SJCRH30 (cell line): Measurements from ENCODE around the gene TENM4. TPM values are rescaled to one million over a fixed set of nuclear protein-coding genes. Genes with fewer than 3 reads are reported as not detected.

ENCODE experiments used
- DNase-seq, 2 experiments: peaks; one replicate each; pipeline ENCODE4 v3.0.0-alpha.2; 2015 to 2020
- H3K27ac ChIP-seq: fragments of 250-450 bp; sonication (Bioruptor Pico); 2 replicates; pipeline ENCODE4 v1.5.1; 2020; ENCODE audit warnings: mild to moderate bottlenecking, moderate library complexity
- H3K27me3 ChIP-seq: fragments of 250-450 bp; sonication (Bioruptor Pico); 2 replicates; pipeline ENCODE4 v1.5.1; 2020; ENCODE audit warnings: mild to moderate bottlenecking, moderate library complexity
- H3K36me3 ChIP-seq: fragments of 250-450 bp; sonication (Bioruptor Pico); 2 replicates; pipeline ENCODE4 v1.5.1; 2020; ENCODE audit warnings: mild to moderate bottlenecking, moderate library complexity
- H3K4me1 ChIP-seq: fragments of 250-450 bp; sonication (Bioruptor Pico); 2 replicates; pipeline ENCODE4 v1.5.1; 2020; ENCODE audit warnings: mild to moderate bottlenecking, moderate library complexity
- H3K4me3 ChIP-seq: fragments of 250-450 bp; sonication (Bioruptor Pico); 2 replicates; pipeline ENCODE4 v1.5.1; 2020; ENCODE audit warnings: mild to moderate bottlenecking, moderate library complexity
- H3K9me3 ChIP-seq: fragments of 250-450 bp; sonication (Bioruptor Pico); replicated peaks from 2 replicates; pipeline ENCODE4 v1.5.1; 2020; ENCODE audit warnings: mild to moderate bottlenecking, moderate library complexity
- total RNA-seq: library from RNA; depleted of rRNA; stranded (reverse); fragments of >200 nt; shearing (Covaris generic); gene quantifications from 2 replicates; pipeline ENCODE4 v1.2.3, GENCODE V29; 2014

TENM4 gene
- total RNA-seq, 1 experiment from 2014 or later = 0.53 TPM

- no peak for DNase-seq
- H3K4me3 ChIP-seq = no peak overlapping the region
- no peaks in the 10 kb centered on the region for H3K36me3 ChIP-seq
- no peak overlapping the region for H3K27ac ChIP-seq
- H3K4me1 ChIP-seq = no peaks in the 10 kb centered on the region
- H3K27me3 ChIP-seq = no peaks in the 10 kb centered on the region
- H3K9me3 ChIP-seq = no peaks in the 10 kb centered on the region
Observed at GRCh38 chr11:78977009-78977408, 463.8 kb downstream of the TENM4 start.

- Histone ChIP-seq H3K27ac (no peak overlapping the region), H3K9me3 (no peaks in the 10 kb centered on the region), H3K4me3 (no peak overlapping the region), H3K36me3 (no peaks in the 10 kb centered on the region), H3K4me1 (no peaks in the 10 kb centered on the region), H3K27me3 (no peaks in the 10 kb centered on the region)
- DNase-seq = no peak
Observed at GRCh38 chr11:78975081-78975480, 465.7 kb downstream of the TENM4 start.

DNA sequence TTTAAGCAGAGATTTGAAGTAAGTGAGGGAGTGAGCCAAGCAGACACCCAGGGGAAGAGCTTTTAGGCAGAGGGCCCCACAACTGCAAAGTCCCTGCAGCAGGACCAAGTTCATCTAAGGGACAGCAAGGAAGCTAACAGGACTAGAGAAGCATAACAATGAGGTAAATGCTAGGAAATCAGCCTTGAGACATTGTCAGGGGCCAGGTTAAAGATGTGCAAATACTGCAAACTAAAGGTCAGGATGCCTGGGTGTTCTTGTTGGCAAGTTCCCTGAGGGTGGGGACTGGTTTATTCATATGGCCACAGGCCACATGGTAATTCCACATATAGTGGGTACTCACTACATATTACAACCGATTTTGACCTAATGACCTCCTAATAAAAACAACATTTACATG lies 467.0 kb downstream of the TENM4 start:
- Histone ChIP-seq H3K9me3 (no peaks in the 10 kb centered on the region), H3K27me3 (no peaks in the 10 kb centered on the region), H3K4me3 (no peak overlapping the region), H3K4me1 (no peaks in the 10 kb centered on the region), H3K27ac (no peak overlapping the region), H3K36me3 (no peaks in the 10 kb centered on the region)
- DNase-seq = no peak

DNA sequence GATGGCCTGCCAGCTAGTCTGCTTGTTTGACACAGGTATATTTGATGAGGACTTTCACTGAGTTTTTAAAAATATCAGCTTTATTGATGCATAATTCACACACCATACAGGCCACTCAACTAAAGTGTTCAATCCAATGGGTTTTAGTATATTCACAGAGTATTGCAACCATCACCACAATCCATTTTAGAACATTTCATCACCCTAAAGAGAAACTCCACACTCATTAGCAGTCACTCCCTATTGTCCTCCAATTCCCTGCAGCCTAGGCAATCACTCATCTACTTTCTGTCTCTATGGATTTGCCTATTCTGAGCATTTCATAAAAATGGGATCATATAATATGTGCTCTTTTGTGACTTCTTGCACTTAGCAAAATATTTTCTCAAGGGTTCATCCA lies 468.2 kb downstream of the TENM4 start:
- no peaks in the 10 kb centered on the region for H3K9me3 ChIP-seq
- no peak for DNase-seq
- H3K36me3 ChIP-seq = no peaks in the 10 kb centered on the region
- H3K4me1 ChIP-seq = no peaks in the 10 kb centered on the region
- H3K27me3 ChIP-seq = no peaks in the 10 kb centered on the region
- no peak overlapping the region for H3K4me3 ChIP-seq
- H3K27ac ChIP-seq = no peak overlapping the region

GRCh38 chr11:78972177-78972576 lies 468.7 kb downstream of the TENM4 start:
- no peak overlapping the region for H3K27ac ChIP-seq
- H3K36me3 ChIP-seq = no peaks in the 10 kb centered on the region
- H3K4me3 ChIP-seq = no peak overlapping the region
- H3K9me3 ChIP-seq = no peaks in the 10 kb centered on the region
- no peaks in the 10 kb centered on the region for H3K4me1 ChIP-seq
- DNase-seq = no peak
- no peaks in the 10 kb centered on the region for H3K27me3 ChIP-seq

DNA sequence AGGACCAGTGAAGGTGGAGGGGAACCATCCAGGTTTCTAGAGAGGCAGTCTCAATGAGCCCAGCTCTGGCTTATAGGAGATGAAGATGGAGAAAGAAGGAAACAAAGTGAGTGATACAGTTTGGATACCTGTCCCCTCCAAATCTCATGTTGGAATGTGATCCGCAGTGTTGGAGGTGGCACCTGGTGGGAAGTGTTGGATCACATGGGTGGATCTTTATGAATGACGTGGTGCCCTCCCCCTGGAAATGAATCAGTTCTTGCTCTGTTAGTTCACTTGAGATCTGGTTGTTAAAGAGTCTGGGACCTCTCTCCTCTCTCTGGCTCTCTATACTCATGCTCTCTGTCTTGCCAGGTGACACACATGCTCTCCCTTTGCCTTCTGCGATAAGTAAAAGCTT lies 473.0 kb downstream of the TENM4 start:
- no peaks in the 10 kb centered on the region for H3K36me3 ChIP-seq
- H3K9me3 ChIP-seq = no peaks in the 10 kb centered on the region
- H3K4me3 ChIP-seq = no peak overlapping the region
- H3K4me1 ChIP-seq = no peaks in the 10 kb centered on the region
- DNase-seq = no peak
- H3K27me3 ChIP-seq = no peaks in the 10 kb centered on the region
- H3K27ac ChIP-seq = no peak overlapping the region

- no peak for DNase-seq
- Histone ChIP-seq H3K27ac (no peak overlapping the region), H3K27me3 (no peaks in the 10 kb centered on the region), H3K9me3 (no peaks in the 10 kb centered on the region), H3K4me3 (no peak overlapping the region), H3K36me3 (no peaks in the 10 kb centered on the region), H3K4me1 (no peaks in the 10 kb centered on the region)
Observed at GRCh38 chr11:78965432-78965831, 475.4 kb downstream of the TENM4 start.

DNA sequence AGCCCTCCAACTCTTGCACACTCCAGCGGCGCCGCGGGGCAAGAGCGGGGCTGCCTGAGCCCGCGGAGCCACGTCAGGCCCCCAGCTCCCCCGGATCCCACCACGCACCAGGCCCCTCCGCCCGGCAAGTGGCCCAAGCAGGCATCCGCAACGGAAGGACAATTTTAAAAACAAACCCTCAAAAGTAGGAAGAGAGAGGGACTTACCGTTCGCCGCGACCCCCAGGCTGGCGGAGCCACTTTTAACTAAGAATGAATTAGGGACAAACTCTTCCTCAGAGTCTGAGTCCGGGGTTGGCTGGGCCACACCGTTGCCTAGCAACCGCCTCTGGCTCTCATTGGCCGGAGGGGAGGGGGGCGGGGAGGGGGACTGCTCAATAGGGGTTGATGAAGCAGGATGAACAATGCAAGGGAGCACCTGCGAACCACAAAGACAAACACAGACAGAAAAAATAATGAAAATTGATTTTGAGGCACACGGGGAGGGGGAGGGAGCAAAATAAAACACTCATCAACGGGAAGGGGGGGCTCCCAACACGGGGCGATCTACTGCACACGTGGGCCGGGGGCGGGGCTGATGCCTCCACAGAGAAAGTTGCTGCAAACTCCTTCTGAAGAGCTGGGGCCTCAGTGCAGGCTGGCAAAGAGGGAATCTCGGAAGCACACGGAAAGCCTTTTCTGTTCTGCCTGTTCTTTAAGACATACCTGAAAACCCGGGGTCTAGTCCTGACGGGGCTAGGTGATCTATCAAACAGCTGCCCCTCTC lies 478.7 kb downstream of the TENM4 start:
- Histone ChIP-seq H3K4me1 (no peaks in the 10 kb centered on the region), H3K9me3 (no peaks in the 10 kb centered on the region), H3K4me3 (no peak overlapping the region), H3K27ac (no peak overlapping the region), H3K36me3 (no peaks in the 10 kb centered on the region), H3K27me3 (no peaks in the 10 kb centered on the region)
- no peak for DNase-seq

GRCh38 chr11:78961247-78961646 lies 479.6 kb downstream of the TENM4 start:
- Histone ChIP-seq H3K4me3 (no peak overlapping the region), H3K9me3 (no peaks in the 10 kb centered on the region), H3K36me3 (no peaks in the 10 kb centered on the region), H3K27ac (no peak overlapping the region), H3K27me3 (no peaks in the 10 kb centered on the region), H3K4me1 (no peaks in the 10 kb centered on the region)
- no peak for DNase-seq

GRCh38 chr11:78958444-78958843 lies 482.4 kb downstream of the TENM4 start:
- Histone ChIP-seq H3K27ac (no peak overlapping the region), H3K4me3 (no peak overlapping the region)

DNA sequence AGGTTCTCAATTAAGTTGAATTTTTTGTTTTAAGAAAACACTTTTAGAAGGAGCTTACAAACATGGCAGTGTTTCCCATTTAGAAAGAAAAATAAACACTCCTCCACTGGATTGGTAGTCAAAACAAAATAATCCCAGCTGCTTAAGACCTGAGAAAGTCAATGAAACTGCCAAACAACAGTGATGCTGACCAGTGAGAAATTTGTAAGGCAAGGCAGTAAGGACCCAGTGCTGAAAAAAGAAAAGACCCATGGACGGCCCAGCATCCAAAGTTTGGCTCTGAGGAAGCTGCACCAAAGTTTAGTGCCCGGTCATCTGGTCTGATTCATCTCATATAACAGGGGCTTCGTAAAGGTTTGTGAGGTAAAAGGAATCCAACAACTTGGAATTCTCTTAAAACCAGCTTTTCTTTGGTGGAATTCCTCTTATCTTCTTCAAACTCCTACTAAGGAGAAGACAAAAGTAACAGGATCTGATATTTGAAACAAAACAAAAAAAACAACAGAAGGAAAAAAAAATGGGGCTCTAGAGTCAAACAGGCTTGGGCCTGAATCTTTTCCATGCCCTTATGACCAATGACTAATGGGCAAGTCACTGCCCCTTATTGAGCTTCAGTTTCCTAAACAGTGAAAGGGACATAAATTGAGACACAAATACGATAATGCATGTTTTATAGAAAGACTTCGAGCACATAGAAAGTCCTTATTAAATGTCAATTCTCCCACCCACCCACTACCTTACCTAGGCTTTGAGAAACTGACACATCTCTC lies 483.2 kb downstream of the TENM4 start:
- Histone ChIP-seq H3K4me3 (no peak overlapping the region), H3K27me3 (no peaks in the 10 kb centered on the region), H3K27ac (no peak overlapping the region), H3K9me3 (no peaks in the 10 kb centered on the region), H3K36me3 (no peaks in the 10 kb centered on the region), H3K4me1 (no peaks in the 10 kb centered on the region)
- DNase-seq = no peak

More at GRCh38 chr11:78958444-78958843, 482.4 kb downstream of the TENM4 start:
- no peaks in the 10 kb centered on the region for H3K4me1 ChIP-seq
- H3K36me3 ChIP-seq = no peaks in the 10 kb centered on the region
- no peak for DNase-seq
- no peaks in the 10 kb centered on the region for H3K27me3 ChIP-seq
- H3K9me3 ChIP-seq = no peaks in the 10 kb centered on the region

DNA sequence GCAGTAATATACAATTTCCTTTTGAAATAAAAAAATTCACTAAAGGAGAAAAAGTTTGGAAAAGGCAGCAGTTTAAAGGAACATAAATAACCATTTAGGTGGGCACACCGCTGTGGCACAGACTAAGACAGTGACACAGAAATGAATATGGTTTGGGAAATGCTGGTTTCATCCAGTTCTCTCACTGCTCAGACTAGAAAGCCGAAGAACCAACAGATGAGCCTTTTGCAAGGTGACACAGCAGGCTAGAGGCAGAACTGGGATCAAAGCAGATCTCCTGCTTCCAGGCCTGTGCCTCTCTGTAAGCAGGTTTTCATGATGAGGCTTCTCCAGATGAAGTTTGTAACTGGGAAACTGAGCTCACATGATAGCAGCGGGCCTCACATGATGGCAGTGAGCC lies 486.1 kb downstream of the TENM4 start:
- Histone ChIP-seq H3K36me3 (no peaks in the 10 kb centered on the region), H3K4me1 (no peaks in the 10 kb centered on the region)
- DNase-seq = no peak

DNA sequence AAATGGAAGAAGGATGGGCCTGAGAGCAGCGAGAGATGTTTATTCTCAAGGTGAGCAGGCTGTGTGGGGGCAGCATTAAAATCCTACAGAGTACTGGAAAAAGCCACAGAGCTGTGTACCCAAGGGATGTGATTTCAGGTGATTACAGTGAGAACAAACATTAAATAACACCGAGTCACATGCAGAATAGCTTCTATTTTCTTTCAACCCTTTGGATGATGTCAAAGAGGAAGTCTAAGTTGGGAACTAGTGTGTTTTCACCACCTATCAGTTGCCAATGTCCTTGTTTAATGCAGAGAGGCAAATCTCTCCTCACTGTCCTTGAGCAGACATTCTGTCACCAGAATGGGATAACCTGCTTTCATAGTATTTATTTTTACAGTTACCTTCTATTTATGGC lies 486.6 kb downstream of the TENM4 start:
- H3K27me3 ChIP-seq = no peaks in the 10 kb centered on the region

More for the DNA sequence above, 486.1 kb downstream of the TENM4 start:
- Histone ChIP-seq H3K4me3 (no peak overlapping the region), H3K27ac (no peak overlapping the region), H3K9me3 (no peaks in the 10 kb centered on the region), H3K27me3 (no peaks in the 10 kb centered on the region)

GRCh38 chr11:78952890-78953289 lies 487.9 kb downstream of the TENM4 start:
- H3K4me1 ChIP-seq = no peaks in the 10 kb centered on the region

More for the DNA sequence above, 486.6 kb downstream of the TENM4 start:
- Histone ChIP-seq H3K4me1 (no peaks in the 10 kb centered on the region), H3K4me3 (no peak overlapping the region), H3K36me3 (no peaks in the 10 kb centered on the region), H3K9me3 (no peaks in the 10 kb centered on the region), H3K27ac (no peak overlapping the region)
- DNase-seq = no peak

DNA sequence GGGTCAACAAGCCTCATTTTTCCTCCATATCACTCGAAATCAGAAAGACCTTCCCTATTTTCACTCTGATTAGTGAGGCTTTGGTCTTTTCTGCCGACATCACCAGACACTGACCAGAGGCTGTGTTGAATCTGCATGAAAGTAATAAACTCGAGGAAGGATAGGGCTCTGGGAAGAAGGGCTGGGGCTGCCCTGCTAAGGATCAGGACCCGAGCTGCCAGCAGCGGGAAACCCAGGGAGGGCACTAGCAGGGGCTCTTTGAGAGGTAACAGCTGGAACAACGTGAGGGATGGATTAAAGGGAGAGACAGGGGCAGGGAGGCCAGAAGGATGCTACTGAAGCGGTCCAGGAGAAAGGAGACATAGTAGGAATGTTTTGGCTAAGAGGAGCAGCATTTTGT lies 488.7 kb downstream of the TENM4 start:
- Histone ChIP-seq H3K36me3 (no peaks in the 10 kb centered on the region), H3K4me1 (no peaks in the 10 kb centered on the region), H3K27me3 (no peaks in the 10 kb centered on the region), H3K27ac (no peak overlapping the region), H3K9me3 (no peaks in the 10 kb centered on the region), H3K4me3 (no peak overlapping the region)
- DNase-seq = no peak

More at GRCh38 chr11:78952890-78953289, 487.9 kb downstream of the TENM4 start:
- Histone ChIP-seq H3K27me3 (no peaks in the 10 kb centered on the region), H3K27ac (no peak overlapping the region), H3K36me3 (no peaks in the 10 kb centered on the region), H3K9me3 (no peaks in the 10 kb centered on the region), H3K4me3 (no peak overlapping the region)
- no peak for DNase-seq
